HG03108 (cell line): ENCODE data around the gene MINDY1.

Experiments
- ATAC-seq: cut with Tn5 transposase; IDR thresholded peaks from one replicate; pipeline ENCODE4 v1.9.1; 2021; ENCODE audit warnings: moderate library complexity; ENCODE audit not compliant: unreplicated experiment

MINDY1 gene

DNA sequence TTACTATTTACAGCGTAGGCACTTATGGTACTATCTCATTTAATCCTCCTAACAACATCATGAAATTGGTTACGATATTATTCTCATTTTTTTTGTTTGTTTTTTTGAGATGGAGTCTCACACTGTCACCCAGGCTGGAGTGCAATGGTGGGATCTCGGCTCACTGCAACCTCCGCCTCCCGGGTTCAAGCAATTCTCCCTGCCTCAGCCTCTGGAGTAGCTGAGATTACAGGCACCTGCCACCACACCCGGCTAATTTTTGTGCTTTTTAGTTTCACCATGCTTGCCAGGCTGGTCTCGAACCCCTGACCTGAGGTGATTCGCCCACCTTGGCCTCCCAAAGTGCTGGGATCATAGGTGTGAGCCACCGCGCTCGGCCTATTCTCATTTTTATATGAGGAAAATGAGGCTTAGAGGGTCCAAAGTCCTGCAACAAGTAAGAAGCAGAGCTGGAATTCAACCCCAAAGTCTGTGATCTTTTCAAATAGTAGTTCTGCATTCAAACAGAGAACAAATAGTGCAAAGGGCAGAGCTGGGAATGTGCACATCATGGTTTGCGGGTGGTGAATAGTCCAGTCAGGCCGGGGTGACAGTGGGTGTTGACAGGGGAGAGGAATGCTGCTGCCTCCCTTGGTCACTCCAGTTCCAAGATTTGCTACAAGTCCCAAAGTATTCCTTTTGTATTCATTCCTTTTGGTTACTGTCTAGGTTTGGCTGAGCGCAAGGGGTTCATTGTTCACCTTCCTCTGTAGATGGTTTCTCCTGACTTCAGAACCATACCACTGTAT is 6.2 kb upstream of the MINDY1 start:
- ATAC-seq = no peak

- no peak for ATAC-seq
Observed at GRCh38 chr1:151011154-151011850, 4.6 kb upstream of the MINDY1 start.

- no peak for ATAC-seq
Observed at GRCh38 chr1:151010346-151010726, 3.6 kb upstream of the MINDY1 start.

- no peak for ATAC-seq
Observed at GRCh38 chr1:151009674-151010345, 3.1 kb upstream of the MINDY1 start.

DNA sequence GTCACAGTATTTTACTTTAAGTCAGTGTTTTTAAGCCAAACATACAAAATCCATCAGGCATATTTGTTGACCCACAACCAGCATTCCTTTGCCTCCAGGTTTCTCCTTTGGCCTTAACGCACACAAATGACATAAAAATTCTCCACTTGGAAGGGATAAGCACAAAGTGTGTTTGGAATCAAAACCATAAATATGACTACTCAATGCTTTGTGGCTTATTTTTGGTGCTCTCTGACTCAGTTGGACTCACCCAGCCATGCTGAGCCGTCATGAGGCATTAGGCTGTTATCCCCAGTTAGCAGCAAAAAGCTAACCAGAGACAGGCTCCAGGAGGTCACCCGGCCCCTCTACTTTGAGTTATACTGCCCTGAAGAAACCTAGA is 2.5 kb upstream of the MINDY1 start:
- no peak for ATAC-seq

- peak; percentile 73 for ATAC-seq
Observed at GRCh38 chr1:151008244-151009205, 1.8 kb upstream of the MINDY1 start, which contains the start of gene PRUNE1. Gene PRUNE1 (plus strand): TSS chr1:151008449. CDS start chr1:151008633, 184 bp downstream.

DNA sequence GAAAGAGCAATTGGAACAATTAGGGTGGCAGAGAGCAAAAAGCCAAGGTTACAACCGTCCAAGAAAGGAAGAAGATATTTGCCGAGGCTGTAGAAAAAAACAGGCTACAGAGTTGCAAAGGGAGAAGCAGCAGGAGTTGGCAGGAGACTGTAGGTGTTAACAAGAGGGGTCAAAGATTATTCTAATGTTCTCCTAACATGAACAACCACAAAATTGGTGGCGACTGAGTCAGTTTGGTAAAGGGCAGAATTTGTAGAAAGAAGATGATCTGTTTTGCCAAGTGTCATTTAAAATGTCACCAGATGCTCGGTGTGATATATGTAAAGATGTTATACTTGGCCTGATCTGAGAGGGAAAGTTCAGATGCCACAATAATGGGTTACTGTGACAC is 1.1 kb upstream of the MINDY1 start:
- ATAC-seq = no peak

DNA sequence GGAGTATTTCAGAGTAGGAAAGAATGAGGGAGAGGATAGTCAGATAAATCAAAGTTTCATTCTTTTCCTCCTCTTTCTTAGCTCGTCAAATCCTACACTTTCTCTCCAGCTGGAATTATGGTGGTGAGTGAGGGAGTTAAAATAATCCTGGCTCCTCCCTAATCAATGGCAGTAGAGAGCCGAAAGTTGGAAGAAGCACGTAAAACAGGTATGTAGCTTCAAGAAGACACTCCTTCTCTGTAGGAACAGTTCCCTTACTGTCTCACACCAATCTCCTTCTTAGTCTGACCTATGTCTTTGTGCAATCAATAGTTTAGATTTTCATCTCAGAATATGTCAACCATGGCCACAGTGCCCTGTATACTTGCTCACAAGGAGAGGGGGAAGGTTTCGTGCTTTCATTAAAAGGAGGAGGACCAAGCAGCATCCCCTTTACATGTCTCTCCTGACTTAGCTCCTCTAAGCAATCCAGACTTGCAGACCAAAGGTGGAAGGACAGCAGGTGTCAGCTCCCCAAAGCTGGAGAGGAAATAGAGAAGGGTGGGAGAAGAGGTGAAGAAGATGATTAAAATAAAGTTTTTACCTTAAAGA is 878 bp downstream of the MINDY1 start:
- ATAC-seq = no peak

- ATAC-seq = no peak
Observed at GRCh38 chr1:151003180-151003579, 3.5 kb downstream of the MINDY1 start.

DNA sequence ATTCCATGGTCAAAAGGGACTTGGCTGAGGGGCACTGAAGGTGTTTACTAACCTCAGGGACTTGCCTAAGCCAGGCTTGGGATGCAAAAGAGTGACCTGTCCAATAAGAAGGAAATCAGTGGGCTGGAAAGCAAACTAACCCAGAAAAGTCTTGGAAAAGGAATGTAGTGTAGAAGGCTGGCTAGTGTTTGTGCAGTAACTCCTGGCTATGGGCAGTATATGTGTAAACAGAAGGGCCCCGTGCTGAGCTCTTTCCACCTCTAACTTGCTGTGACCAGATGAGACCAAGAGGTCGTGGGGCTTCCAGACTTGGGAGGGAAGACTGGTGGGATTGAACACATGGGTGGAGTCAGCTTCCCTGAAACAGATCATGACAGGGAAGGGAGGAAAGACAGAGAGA is 4.1 kb downstream of the MINDY1 start:
- no peak for ATAC-seq

- no peak for ATAC-seq
Observed at GRCh38 chr1:151002051-151002450, 4.7 kb downstream of the MINDY1 start.

DNA sequence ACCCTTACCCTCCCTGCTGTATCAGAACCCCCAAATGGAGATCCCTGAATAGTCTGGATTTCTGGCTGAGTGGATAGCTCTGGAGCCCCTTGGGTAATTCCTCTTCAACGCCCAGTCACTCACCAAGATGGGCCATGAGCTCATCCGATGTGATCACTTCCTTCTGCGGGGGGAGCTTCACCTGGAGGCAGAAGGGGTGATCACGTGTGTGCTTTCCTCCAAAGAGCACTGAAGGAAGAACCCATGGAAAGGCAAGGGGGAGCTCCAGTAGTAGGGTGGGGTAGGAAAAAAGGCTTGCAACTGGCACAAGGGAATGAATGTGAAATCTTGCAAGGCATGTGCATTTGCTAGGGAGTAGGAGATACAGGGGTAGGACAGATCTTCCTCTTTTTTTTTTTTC is 5.1 kb downstream of the MINDY1 start:
- no peak for ATAC-seq

- ATAC-seq = no peak
Observed at GRCh38 chr1:151000408-151000807, 6.3 kb downstream of the MINDY1 start.

- no peak for ATAC-seq
Observed at GRCh38 chr1:150999926-151000325, 6.8 kb downstream of the MINDY1 start.

GRCh38 chr1:150999051-150999674 is 7.5 kb downstream of the MINDY1 start:
- no peak for ATAC-seq

DNA sequence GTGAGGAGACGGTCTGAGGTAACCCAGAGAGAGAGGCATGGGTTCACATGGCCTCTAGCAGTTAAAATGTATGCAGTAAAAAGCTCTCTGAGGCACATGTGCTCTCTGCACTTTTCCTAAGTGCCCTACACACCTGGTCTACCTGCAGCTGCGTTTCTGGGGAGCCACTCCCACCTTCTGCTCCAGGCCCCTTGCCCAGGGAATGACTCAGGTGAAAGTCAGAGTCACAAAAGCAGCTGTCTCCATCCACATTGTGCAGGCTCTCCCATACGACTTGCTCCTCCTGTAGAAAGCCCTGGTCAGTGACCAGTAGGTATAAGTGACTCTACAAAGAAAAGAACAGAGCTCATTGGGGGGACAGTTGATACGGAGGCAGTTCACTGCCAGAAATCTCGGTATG is 8.8 kb downstream of the MINDY1 start:
- no peak for ATAC-seq

DNA sequence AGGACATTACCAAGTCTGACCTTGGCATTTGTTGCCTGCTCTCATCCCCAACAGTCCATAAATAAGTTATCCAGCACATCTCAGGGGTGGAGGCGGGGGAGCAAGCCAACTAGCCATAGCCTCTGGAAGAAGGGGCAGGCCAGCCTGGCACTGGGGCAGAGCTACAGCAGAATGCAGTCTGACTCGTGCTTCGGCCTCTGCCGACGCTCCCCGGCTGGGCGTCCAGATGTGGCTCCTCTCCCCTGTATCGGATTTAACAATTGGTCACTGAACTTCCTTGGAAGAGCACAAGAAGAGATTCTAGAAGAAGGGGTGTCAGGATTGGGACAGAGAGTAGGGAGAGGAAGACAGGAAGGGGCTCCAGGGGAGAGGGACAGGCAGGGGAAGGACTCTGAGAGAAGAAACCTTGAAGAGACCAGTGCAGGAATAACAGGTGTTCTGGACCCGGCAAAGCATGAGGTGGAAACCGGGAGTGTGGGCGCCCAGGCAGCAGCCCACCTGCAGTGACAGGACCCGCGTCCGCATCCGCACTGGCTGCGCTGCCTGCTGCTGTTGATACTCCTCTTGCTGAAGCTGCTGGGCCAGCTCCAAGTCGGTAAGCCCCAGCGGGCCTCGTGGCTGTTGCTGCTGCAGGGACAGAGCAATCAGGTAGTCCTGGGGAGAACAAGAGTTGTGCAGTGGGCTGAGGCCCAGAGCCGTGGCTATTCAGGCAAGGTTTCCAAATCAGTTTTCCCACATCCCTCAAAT is 9.4 kb downstream of the MINDY1 start:
- ATAC-seq = no peak

GRCh38 chr1:150995896-150996295 is 10.8 kb downstream of the MINDY1 start:
- no peak for ATAC-seq

DNA sequence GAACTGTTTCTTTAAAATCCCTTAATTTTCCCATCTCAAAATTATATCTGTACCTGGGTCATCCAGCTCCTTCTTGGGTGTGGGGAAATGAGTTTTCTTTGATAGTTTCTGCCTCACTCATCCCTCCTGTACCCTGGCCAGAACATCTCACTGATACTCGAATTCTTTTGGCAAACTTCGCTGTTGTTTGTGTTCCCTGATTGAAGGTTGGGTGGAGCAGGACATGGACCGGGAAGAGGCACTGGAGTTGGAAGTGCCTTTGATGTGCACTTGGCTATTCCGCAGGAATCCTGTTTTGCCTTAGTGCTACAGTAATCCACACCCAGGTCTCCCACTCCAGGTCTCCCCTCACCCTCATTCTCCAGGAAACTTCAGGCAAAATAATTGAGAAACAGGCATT is 11.2 kb downstream of the MINDY1 start:
- ATAC-seq = no peak
